DND-41 (cell line): ENCODE results near the gene SDC4.

Experiments
- ATAC-seq: fragments of 200-7000 bp; cut with Tn5 transposase; 3 replicates; pipeline ENCODE4 v1.9.1; 2021; ENCODE audit warnings: low read depth; ENCODE audit not compliant: insufficient read depth
- DNase-seq: peaks from one replicate; pipeline ENCODE4 v3.0.0-alpha.2; 2020
- H2AFZ ChIP-seq: 2 replicates; pipeline ENCODE4 v1.6.0; 2012; ENCODE audit warnings: low read depth, low read length
- H3K27ac ChIP-seq: 2 replicates; pipeline ENCODE4 v1.5.1; 2012; ENCODE audit warnings: low read length, inconsistent platforms
- H3K27me3 ChIP-seq: fragments of 200-600 bp; sonication (generic); 2 replicates; pipeline ENCODE4 v1.6.0; 2012; ENCODE audit warnings: low read length, mild to moderate bottlenecking, inconsistent platforms; ENCODE audit not compliant: insufficient read depth, poor library complexity
- H3K36me3 ChIP-seq: 2 replicates; pipeline ENCODE4 v1.5.1; 2012; ENCODE audit warnings: low read length, inconsistent platforms; ENCODE audit not compliant: insufficient read depth
- H3K4me1 ChIP-seq: 2 replicates; pipeline ENCODE4 v1.5.1; 2012; ENCODE audit warnings: mild to moderate bottlenecking, low read length; ENCODE audit not compliant: insufficient read depth
- H3K4me2 ChIP-seq: 2 replicates; pipeline ENCODE4 v1.6.0; 2012; ENCODE audit warnings: mild to moderate bottlenecking, moderate library complexity, low read length, inconsistent platforms; ENCODE audit not compliant: insufficient read depth
- H3K4me3 ChIP-seq, 2 experiments: fragments of 200-600 bp in 1 of 2; shearing (Covaris generic) in 1 of 2; 2 replicates each; pipeline ENCODE4 v1.5.1; 2012 to 2016; ENCODE audit warnings: inconsistent platforms in 2 of 2, low read length in 2 of 2, mild to moderate bottlenecking in 2 of 2, low read depth in 1 of 2, moderate library complexity in 1 of 2
- H3K79me2 ChIP-seq: 2 replicates; pipeline ENCODE4 v1.6.0; 2012; ENCODE audit warnings: low read length, inconsistent platforms; ENCODE audit not compliant: insufficient read depth
- H3K9ac ChIP-seq: 2 replicates; pipeline ENCODE4 v1.6.0; 2012; ENCODE audit warnings: low read depth, mild to moderate bottlenecking, inconsistent platforms, low read length, moderate library complexity
- H3K9me3 ChIP-seq: 2 replicates; pipeline ENCODE4 v1.5.1; 2012; ENCODE audit warnings: low read length, moderate library complexity, mild to moderate bottlenecking, inconsistent platforms; ENCODE audit not compliant: insufficient read depth, severe bottlenecking
- H4K20me1 ChIP-seq: 2 replicates; pipeline ENCODE4 v1.6.0; 2012; ENCODE audit warnings: low read length; ENCODE audit not compliant: insufficient read depth
- CTCF ChIP-seq: IDR thresholded peaks from 2 replicates; pipeline ENCODE4 v1.5.1; 2012; ENCODE audit warnings: borderline replicate concordance, low read length, moderate library complexity, mild to moderate bottlenecking; ENCODE audit not compliant: poor library complexity, severe bottlenecking; ENCODE audit errors: extremely low read depth
- EZH2 ChIP-seq: IDR thresholded peaks from 3 replicates; pipeline ENCODE4 v1.6.1; 2012; ENCODE audit warnings: borderline replicate concordance, low read depth, mild to moderate bottlenecking, moderate library complexity, low read length, inconsistent platforms; ENCODE audit not compliant: severe bottlenecking

SDC4 gene

GRCh38 chr20:45294659-45295058 lies 53.6 kb downstream of the SDC4 start:
- TF ChIP-seq CTCF (no peak), EZH2 (no peak)
- no peak for ATAC-seq

GRCh38 chr20:45294003-45294368 lies 54.2 kb downstream of the SDC4 start:
- H3K9ac ChIP-seq, result no peak overlapping the region
- H3K9me3 ChIP-seq, result no peaks in the 10 kb centered on the region
- peaks cover under 1% of the 10 kb centered on the region for H3K27me3 ChIP-seq
- no peaks in the 10 kb centered on the region for H3K79me2 ChIP-seq
- DNase-seq (no peak), ATAC-seq (no peak)
- no peaks in the 10 kb centered on the region for H4K20me1 ChIP-seq
- no peak overlapping the region for H3K4me2 ChIP-seq
- H3K36me3 ChIP-seq, result no peaks in the 10 kb centered on the region
- no peak overlapping the region for H3K27ac ChIP-seq
- H3K4me1 ChIP-seq, result no peaks in the 10 kb centered on the region
- TF ChIP-seq EZH2, result no peak
- no peak for TF ChIP-seq CTCF
- H3K4me3 ChIP-seq, result no peak overlapping the region
- no peak overlapping the region for H2AFZ ChIP-seq

More at GRCh38 chr20:45294659-45295058, 53.6 kb downstream of the SDC4 start:
- no peaks in the 10 kb centered on the region for H3K27me3 ChIP-seq
- H4K20me1 ChIP-seq, result no peaks in the 10 kb centered on the region
- H3K79me2 ChIP-seq, result no peaks in the 10 kb centered on the region
- no peak overlapping the region for H3K4me3 ChIP-seq
- H3K36me3 ChIP-seq, result no peaks in the 10 kb centered on the region
- H3K27ac ChIP-seq, result no peak overlapping the region
- no peaks in the 10 kb centered on the region for H3K9me3 ChIP-seq
- no peak overlapping the region for H3K9ac ChIP-seq
- H3K4me1 ChIP-seq, result no peaks in the 10 kb centered on the region
- no peak overlapping the region for H2AFZ ChIP-seq
- DNase-seq, result no peak
- H3K4me2 ChIP-seq, result no peak overlapping the region

- no peak for ATAC-seq
- H2AFZ ChIP-seq, result no peak overlapping the region
- no peak overlapping the region for H3K4me3 ChIP-seq
- H3K9me3 ChIP-seq, result no peaks in the 10 kb centered on the region
- H4K20me1 ChIP-seq, result no peaks in the 10 kb centered on the region
- peaks cover 7% of the 10 kb centered on the region for H3K27me3 ChIP-seq
- H3K36me3 ChIP-seq, result no peaks in the 10 kb centered on the region
- H3K79me2 ChIP-seq, result no peaks in the 10 kb centered on the region
- no peak overlapping the region for H3K27ac ChIP-seq
- no peaks in the 10 kb centered on the region for H3K4me1 ChIP-seq
- DNase-seq, result no peak
- H3K9ac ChIP-seq, result no peak overlapping the region
- TF ChIP-seq EZH2, result no peak
- no peak for TF ChIP-seq CTCF
- H3K4me2 ChIP-seq, result no peak overlapping the region
These were observed 54.9 kb downstream of the SDC4 start for GRCh38 chr20:45293041-45294002.
